H1 (cell line): ENCODE results near the gene SHISA8. TPM values are rescaled to one million over a fixed set of nuclear protein-coding genes. Genes with fewer than 3 reads are reported as not detected.
A peak's percentile ranks its signal among the peaks of the same experiment; 100 is the strongest.

Experiments used
- CTCF ChIA-PET: fragments of 300-600 bp; sonication (Branson Sonifier 250); formaldehyde crosslinking; loops from one replicate; lab custom pipeline; 2021; ENCODE audit not compliant: partially characterized antibody; lab: Charles Lee
- POLR2A ChIA-PET: fragments of 300-600 bp; sonication (Branson Sonifier 250); formaldehyde crosslinking; loops from one replicate; lab custom pipeline; 2021; ENCODE audit warnings: inconsistent platforms; ENCODE audit not compliant: partially characterized antibody; lab: Charles Lee
- DNase-seq, 2 experiments: peaks; one replicate each; pipeline versions ENCODE4 v3.0.0 to v3.0.0-alpha.2; 2010 to 2022; ENCODE audit warnings: low spot score in 2 of 2, low read depth in 1 of 2, mixed read lengths in 1 of 2
- FAIRE-seq: peaks from 2 replicates; lab custom pipeline; 2011; peaks lifted over from hg19 to GRCh38; lab: Jason Lieb, UNC
- H2AFZ ChIP-seq: 2 replicates; pipeline ENCODE4 v1.8.1; 2012; ENCODE audit warnings: low read length, inconsistent platforms
- H2AK5ac ChIP-seq: 2 replicates; pipeline ENCODE4 v1.6.1; 2013; ENCODE audit warnings: low read depth, low read length
- H2BK120ac ChIP-seq: replicated peaks from 2 replicates; pipeline ENCODE3; 2013; ENCODE audit warnings: low read depth, low read length, inconsistent platforms
- H2BK12ac ChIP-seq: 2 replicates; pipeline ENCODE4 v1.6.1; 2013; ENCODE audit warnings: low read depth, low read length
- H2BK15ac ChIP-seq: 2 replicates; pipeline ENCODE4 v1.6.1; 2013; ENCODE audit warnings: low read length
- H2BK20ac ChIP-seq: 2 replicates; pipeline ENCODE4 v1.6.1; 2013; ENCODE audit warnings: low read length
- H2BK5ac ChIP-seq: 2 replicates; pipeline ENCODE4 v1.6.1; 2013; ENCODE audit warnings: low read depth, low read length
- H3K14ac ChIP-seq: 2 replicates; pipeline ENCODE4 v1.6.1; 2013; ENCODE audit warnings: inconsistent platforms; ENCODE audit not compliant: insufficient read length
- H3K18ac ChIP-seq: 2 replicates; pipeline ENCODE4 v1.6.1; 2013; ENCODE audit warnings: low read length; ENCODE audit errors: extremely low read depth
- H3K23ac ChIP-seq: 2 replicates; pipeline ENCODE4 v1.6.1; 2013; ENCODE audit warnings: inconsistent platforms; ENCODE audit not compliant: insufficient read length
- H3K23me2 ChIP-seq: 2 replicates; pipeline ENCODE4 v1.6.1; 2013; ENCODE audit warnings: low read depth, low read length
- H3K27ac ChIP-seq: 2 replicates; pipeline ENCODE4 v1.6.1; 2011; ENCODE audit warnings: low read depth, low read length, inconsistent platforms
- H3K27me3 ChIP-seq, 4 experiments: replicated peaks in 1 of 4; 1 replicate in 1 of 4; 2 replicates in 3 of 4; pipeline versions ENCODE4 v1.6.1 to v1.8.1; 2011 to 2013; ENCODE audit warnings: low read length in 3 of 4, mild to moderate bottlenecking in 3 of 4, inconsistent platforms in 2 of 4, mixed read lengths in 2 of 4, moderate library complexity in 1 of 4; ENCODE audit not compliant: control insufficient read depth in 3 of 4, insufficient read depth in 3 of 4; ENCODE audit errors: extremely low read depth in 1 of 4
- H3K36me3 ChIP-seq, 4 experiments: 2 replicates each; pipeline versions ENCODE4 v1.6.1 to v1.8.1; 2011 to 2013; ENCODE audit warnings: mild to moderate bottlenecking in 4 of 4, low read length in 3 of 4, moderate library complexity in 2 of 4, control low read depth in 1 of 4, inconsistent platforms in 1 of 4; ENCODE audit not compliant: insufficient read depth in 4 of 4, control insufficient read depth in 2 of 4
- H3K4ac ChIP-seq: replicated peaks from 2 replicates; pipeline ENCODE3; 2013; ENCODE audit warnings: low read length, low read depth, mixed read lengths, inconsistent platforms; ENCODE audit not compliant: insufficient read length
- H3K4me1 ChIP-seq, 4 experiments: replicated peaks in 1 of 4; 1 replicate in 1 of 4; 2 replicates in 3 of 4; pipeline versions ENCODE4 v1.6.1 to v1.8.1; 2011 to 2013; ENCODE audit warnings: low read length in 3 of 4, inconsistent platforms in 2 of 4, mixed read lengths in 1 of 4; ENCODE audit not compliant: insufficient read depth in 4 of 4, control insufficient read depth in 3 of 4
- H3K4me2 ChIP-seq, 2 experiments: 2 replicates each; pipeline versions ENCODE4 v1.6.1 to v1.8.1; 2011 to 2013; ENCODE audit warnings: low read depth in 2 of 2, low read length in 2 of 2, control low read depth in 1 of 2, inconsistent platforms in 1 of 2, mild to moderate bottlenecking in 1 of 2; ENCODE audit not compliant: insufficient read depth in 1 of 2
- H3K4me3 ChIP-seq, 4 experiments: fragments of 200-600, 300-600 bp in 1 of 4; sonication (generic), shearing (Covaris generic), sonication (Bioruptor Twin) in 1 of 4; 2 replicates each; pipeline versions ENCODE4 v1.5.1 to v1.8.1; 2011 to 2016; ENCODE audit warnings: low read length in 4 of 4, low read depth in 3 of 4, control low read depth in 2 of 4, inconsistent platforms in 2 of 4, mild to moderate bottlenecking in 2 of 4, mixed read lengths in 1 of 4, moderate library complexity in 1 of 4; ENCODE audit not compliant: insufficient read depth in 2 of 4; ENCODE audit errors: extremely low read depth in 1 of 4
- H3K56ac ChIP-seq: replicated peaks from 2 replicates; pipeline ENCODE3; 2013; ENCODE audit warnings: low read depth, mild to moderate bottlenecking, mixed read lengths, low read length, inconsistent platforms; ENCODE audit not compliant: insufficient read length
- H3K79me1 ChIP-seq: 2 replicates; pipeline ENCODE4 v1.6.1; 2013; ENCODE audit warnings: low read depth, low read length, control low read depth
- H3K79me2 ChIP-seq, 2 experiments: 2 replicates each; pipeline versions ENCODE4 v1.6.1 to v1.8.1; 2012 to 2013; ENCODE audit warnings: low read length in 2 of 2, mild to moderate bottlenecking in 2 of 2, inconsistent platforms in 1 of 2; ENCODE audit not compliant: insufficient read depth in 2 of 2, control insufficient read depth in 1 of 2
- H3K9ac ChIP-seq, 4 experiments: replicated peaks in 1 of 4; 1 replicate in 1 of 4; 2 replicates in 3 of 4; pipeline versions ENCODE4 v1.6.1 to v1.8.1; 2011 to 2013; ENCODE audit warnings: low read depth in 3 of 4, low read length in 3 of 4, control low read depth in 2 of 4, mild to moderate bottlenecking in 2 of 4, moderate library complexity in 2 of 4, inconsistent platforms in 1 of 4; ENCODE audit errors: extremely low read depth in 1 of 4
- H3K9me3 ChIP-seq, 2 experiments: 2 replicates each; pipeline versions ENCODE4 v1.6.1 to v1.8.1; 2012 to 2013; ENCODE audit warnings: mild to moderate bottlenecking in 2 of 2, moderate library complexity in 2 of 2, control low read depth in 1 of 2, inconsistent platforms in 1 of 2, low read depth in 1 of 2, low read length in 1 of 2, mixed read lengths in 1 of 2; ENCODE audit not compliant: insufficient read depth in 2 of 2
- H4K20me1 ChIP-seq, 2 experiments: replicated peaks in 1 of 2; 2 replicates each; pipeline versions ENCODE3 to v1.8.1; 2011 to 2013; ENCODE audit warnings: inconsistent platforms in 2 of 2, low read length in 2 of 2, mild to moderate bottlenecking in 1 of 2; ENCODE audit not compliant: insufficient read depth in 2 of 2, control insufficient read depth in 1 of 2
- H4K5ac ChIP-seq: 2 replicates; pipeline ENCODE4 v1.6.1; 2013; ENCODE audit warnings: low read length, low read depth, mixed read lengths, inconsistent platforms; ENCODE audit not compliant: insufficient read length
- H4K8ac ChIP-seq: 2 replicates; pipeline ENCODE4 v1.8.0; 2013; ENCODE audit warnings: mild to moderate bottlenecking, moderate library complexity, low read length, inconsistent platforms; ENCODE audit not compliant: insufficient read depth; ENCODE audit errors: extremely low read depth
- H4K91ac ChIP-seq: replicated peaks from 2 replicates; pipeline ENCODE3; 2013; ENCODE audit warnings: low read length, mixed read lengths, inconsistent platforms; ENCODE audit not compliant: insufficient read length
- BRCA1 ChIP-seq: IDR thresholded peaks from 2 replicates; pipeline ENCODE4 v1.6.1; 2012; ENCODE audit warnings: low read depth, low read length, improper control_type of control experiment
- CEBPB ChIP-seq: IDR thresholded peaks from 2 replicates; pipeline ENCODE4 v1.6.1; 2012; ENCODE audit warnings: low read depth, low read length
- CREB1 ChIP-seq: IDR thresholded peaks from 2 replicates; pipeline ENCODE4 v1.6.1; 2012; ENCODE audit warnings: inconsistent platforms
- EZH2 ChIP-seq: fragments of 200-600 bp; sonication (generic); IDR thresholded peaks from 2 replicates; pipeline ENCODE4 v1.7.1; 2012; ENCODE audit warnings: low read depth, mild to moderate bottlenecking, moderate library complexity, low read length, inconsistent platforms; ENCODE audit not compliant: severe bottlenecking
- FOSL1 ChIP-seq: IDR thresholded peaks from 2 replicates; pipeline ENCODE4 v1.6.1; 2011; ENCODE audit warnings: mild to moderate bottlenecking, low read depth, low read length, moderate library complexity; ENCODE audit not compliant: insufficient read depth
- KDM1A ChIP-seq: fragments of 200-600, 300-600 bp; sonication (generic); IDR thresholded peaks from 2 replicates; pipeline ENCODE4 v1.7.1; 2016; ENCODE audit warnings: mild to moderate bottlenecking, low read length, borderline replicate concordance
- KDM4A ChIP-seq: IDR thresholded peaks from one replicate; pipeline ENCODE4 v1.7.1; 2012; ENCODE audit warnings: low read depth, mild to moderate bottlenecking, moderate library complexity, low read length, inconsistent platforms; ENCODE audit not compliant: severe bottlenecking
- PHF8 ChIP-seq: fragments of 200-600 bp; sonication (generic); conservative IDR thresholded peaks from 2 replicates; pipeline ENCODE4 v1.7.1; 2012; ENCODE audit warnings: low read depth, mild to moderate bottlenecking, inconsistent platforms, low read length, moderate library complexity
- RXRA ChIP-seq: IDR thresholded peaks from 2 replicates; pipeline ENCODE4 v1.6.1; 2011; ENCODE audit warnings: low read depth, mild to moderate bottlenecking, low read length, moderate library complexity; ENCODE audit not compliant: insufficient read depth
- SP4 ChIP-seq: IDR thresholded peaks from 2 replicates; pipeline ENCODE4 v1.6.1; 2012; ENCODE audit warnings: low read length, inconsistent platforms
- YY1 ChIP-seq: IDR thresholded peaks from 2 replicates; pipeline ENCODE4 v1.6.1; 2011; ENCODE audit warnings: low read depth, mild to moderate bottlenecking, low read length
- WGBS, 2 experiments: shearing (Covaris generic) in 1 of 2; methylation state at CpG; one replicate each; pipeline versions ENCODE4 v1.1.6 to v1.1.7; 2013 to 2015; ENCODE audit warnings: low lambda C conversion rate in 2 of 2, mixed read lengths in 2 of 2, inconsistent platforms in 1 of 2, low coverage in 1 of 2, missing lambda C conversion rate in 1 of 2; ENCODE audit not compliant: insufficient replicate concordance in 2 of 2, insufficient coverage in 1 of 2, insufficient read length in 1 of 2; ENCODE audit errors: extremely low coverage in 1 of 2, missing lambda C conversion rate in 1 of 2; 5-methylcytosine and 5-hydroxymethylcytosine counted together
- polyA plus RNA-seq, 7 experiments: library from polyadenylated mRNA; depleted of rRNA in 3 of 7; stranded (reverse) in 5 of 7; unstranded in 2 of 7; fragments of >200 nt in 5 of 7; fragments of 200-250 nt in 2 of 7; gene quantifications; 1 replicate in 5 of 7; 2 replicates in 1 of 7; 4 replicates in 1 of 7; pipeline versions ENCODE4 v1.2.1 to v1.2.3, GENCODE V29; 2011 to 2013; ENCODE audit warnings: missing spikeins in 2 of 7, mixed read lengths in 2 of 7
- total RNA-seq: library from RNA; stranded (reverse); fragmentation: NEBNext Ultra II Directional; extraction: Animal tissue kit (Norgen Biotek cat#: 25700); gene quantifications from 2 replicates; pipeline ENCODE4 v1.2.1, GENCODE V29; 2021
- TF ChIP-seq, protein P1 (sequence below): IDR thresholded peaks from 2 replicates; pipeline ENCODE4 v1.6.1; 2012; ENCODE audit warnings: inconsistent platforms

Gene SHISA8
- total and polyA plus RNA-seq, 2 of the 8 experiments (the other 6 are each of a cell fraction or from before 2014, with no cell fraction given): 0.14 to 0.89 TPM

DNA sequence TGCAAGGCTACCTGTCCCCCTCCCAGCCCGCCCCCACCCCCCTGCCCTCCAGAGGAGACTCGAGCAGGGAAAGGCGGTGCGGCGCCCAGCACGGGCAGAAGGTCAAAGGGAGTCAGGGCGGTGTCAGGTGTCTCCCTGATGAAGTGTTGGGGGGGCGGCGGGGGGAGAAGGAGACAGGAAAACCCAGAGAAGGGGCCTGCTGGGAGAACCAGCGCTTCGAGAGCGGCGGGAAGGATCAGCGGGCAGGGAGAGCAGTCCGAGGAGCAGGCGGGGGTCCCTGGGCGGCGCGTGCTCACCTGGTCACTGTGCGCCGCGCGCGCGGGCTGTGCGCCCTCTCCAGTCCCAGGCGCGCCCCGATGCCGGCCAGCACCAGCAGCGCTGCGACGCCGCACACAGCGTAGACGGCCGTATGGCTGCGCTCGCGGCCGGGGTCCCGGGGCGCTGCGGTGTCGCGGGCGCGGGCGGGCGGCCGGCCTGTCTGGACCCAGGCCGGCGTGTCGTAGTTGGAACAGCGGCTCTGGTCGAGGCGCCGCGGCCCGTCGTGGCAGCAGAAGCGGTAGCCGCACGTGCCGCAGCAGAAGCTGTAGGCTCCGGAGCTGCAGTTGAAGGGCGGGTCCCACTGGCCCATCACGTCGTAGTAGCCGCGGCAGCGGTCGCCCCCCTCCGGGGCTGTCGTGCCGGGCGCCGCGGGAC, 886 bp downstream of the SHISA8 start:
- Histone ChIP-seq H4K91ac (no peak overlapping the region), H3K36me3 (peaks cover 0 to 16% (median 0%) of the 10 kb centered on the region in 4 experiments; a peak in 1 of 8 replicates), H2BK12ac (no peak overlapping the region), H2AK5ac (no peak overlapping the region), H3K14ac (no peak overlapping the region), H3K9ac (no peak overlapping the region), H2BK20ac (no peak overlapping the region), H4K20me1 (peaks cover 13 to 28% of the 10 kb centered on the region in 2 experiments), H3K56ac (no peak overlapping the region), H2BK120ac (no peak overlapping the region), H3K27me3 (peaks cover 79 to 100% (median 97%) of the 10 kb centered on the region in 4 experiments), H3K9me3 (no peaks in the 10 kb centered on the region; a peak in 1 of 4 replicates), H3K4me2 (peak overlapping the region; percentile 68 to 95), H2AFZ (no peak overlapping the region), H3K23me2 (peaks cover 10% of the 10 kb centered on the region; the same call in 1 of the 2 replicates), H3K4ac (no peak overlapping the region), H2BK5ac (no peak overlapping the region), H2BK15ac (no peak overlapping the region), H4K5ac (no peak overlapping the region), H3K4me1 (peaks cover 0 to 24% (median 12%) of the 10 kb centered on the region in 4 experiments; a peak in 6 of 7 replicates), H3K27ac (no peak overlapping the region), H3K18ac (no peak overlapping the region), H3K4me3 (peak overlapping the region; percentile 10 to 52 (median 14); a peak in 6 of 8 replicates), H3K79me2 (no peaks in the 10 kb centered on the region), H4K8ac (peak overlapping the region; percentile 80; the same call in 1 of the 2 replicates), H3K23ac (no peak overlapping the region), H3K79me1 (no peaks in the 10 kb centered on the region)
- 3% methylated on average over 64 of the region's 79 CpGs; no CpG with 5 or more reads in 1 of the 2 experiments for WGBS, 2 experiments
- CTCF ChIA-PET: interaction anchor here (0.6 to 1.3 kb wide), 3 partner anchors 27 to 217 kb away, joined by 3 to 4 read pairs (median 3); no protein-coding TSS in a partner anchor
- FAIRE-seq (no peak), DNase-seq (no peak)
- POLR2A ChIA-PET: interaction anchor here (0.6 to 1.3 kb wide), 4 partner anchors 12 to 212 kb away, joined by 3 to 5 read pairs (median 4); partner anchors contain the start of gene TNFRSF13C
- TF ChIP-seq PHF8: no peak
- TF ChIP-seq RXRA: no peak
- no peak for TF ChIP-seq BRCA1
- TF ChIP-seq KDM1A: no peak
- 0 out of 2 replicates have a peak, but pooled peaks have one; percentile 23 for TF ChIP-seq YY1
- TF ChIP-seq SP4: no peak
- peak; percentile 89 for TF ChIP-seq CREB1
- peak; percentile 59 for TF ChIP-seq EZH2
- TF ChIP-seq CEBPB: no peak
- TF ChIP-seq FOSL1: no peak
- TF ChIP-seq KDM4A: peak; percentile 82
- TF ChIP-seq, protein P1, sequence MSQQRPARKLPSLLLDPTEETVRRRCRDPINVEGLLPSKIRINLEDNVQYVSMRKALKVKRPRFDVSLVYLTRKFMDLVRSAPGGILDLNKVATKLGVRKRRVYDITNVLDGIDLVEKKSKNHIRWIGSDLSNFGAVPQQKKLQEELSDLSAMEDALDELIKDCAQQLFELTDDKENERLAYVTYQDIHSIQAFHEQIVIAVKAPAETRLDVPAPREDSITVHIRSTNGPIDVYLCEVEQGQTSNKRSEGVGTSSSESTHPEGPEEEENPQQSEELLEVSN: peak; percentile 74
